IMR-90 (cell line): ENCODE data around the gene CNP.

ENCODE experiments used
- POLR2A ChIP-seq: IDR thresholded peaks from 2 replicates; pipeline ENCODE4 v1.6.1; 2012; ENCODE audit warnings: mild to moderate bottlenecking, low read depth, low read length
- RFX5 ChIP-seq: IDR thresholded peaks from 2 replicates; pipeline ENCODE4 v1.8.0; 2012; ENCODE audit warnings: low read depth, mild to moderate bottlenecking, low read length, moderate library complexity
- TF ChIP-seq, protein P1 (sequence below): conservative IDR thresholded peaks from 2 replicates; pipeline ENCODE4 v1.5.1; 2012; ENCODE audit warnings: mild to moderate bottlenecking, low read depth, low read length, improper control_type of control experiment

DNA sequence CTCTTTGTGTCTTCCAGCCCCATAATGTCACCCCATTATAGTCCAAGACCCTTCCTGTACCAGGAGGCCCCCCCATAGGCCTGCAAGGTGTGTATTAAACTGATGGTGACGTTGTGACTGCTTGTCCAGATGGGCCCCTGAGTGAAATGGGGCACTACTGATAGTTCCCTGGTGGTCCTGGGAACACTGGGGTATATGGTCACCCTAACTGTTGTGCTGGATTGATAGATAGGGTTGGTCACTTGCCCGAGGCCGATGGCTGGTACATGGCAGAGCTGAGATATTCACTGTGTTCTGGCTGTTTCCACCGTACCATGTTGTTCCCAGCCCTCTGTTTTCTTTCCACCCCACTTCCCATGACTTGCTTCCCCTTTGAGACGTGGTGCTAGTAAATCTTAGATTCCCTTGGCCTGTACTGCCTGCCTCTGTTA is 4.3 kb downstream of the CNP start:
- TF ChIP-seq, protein P1, sequence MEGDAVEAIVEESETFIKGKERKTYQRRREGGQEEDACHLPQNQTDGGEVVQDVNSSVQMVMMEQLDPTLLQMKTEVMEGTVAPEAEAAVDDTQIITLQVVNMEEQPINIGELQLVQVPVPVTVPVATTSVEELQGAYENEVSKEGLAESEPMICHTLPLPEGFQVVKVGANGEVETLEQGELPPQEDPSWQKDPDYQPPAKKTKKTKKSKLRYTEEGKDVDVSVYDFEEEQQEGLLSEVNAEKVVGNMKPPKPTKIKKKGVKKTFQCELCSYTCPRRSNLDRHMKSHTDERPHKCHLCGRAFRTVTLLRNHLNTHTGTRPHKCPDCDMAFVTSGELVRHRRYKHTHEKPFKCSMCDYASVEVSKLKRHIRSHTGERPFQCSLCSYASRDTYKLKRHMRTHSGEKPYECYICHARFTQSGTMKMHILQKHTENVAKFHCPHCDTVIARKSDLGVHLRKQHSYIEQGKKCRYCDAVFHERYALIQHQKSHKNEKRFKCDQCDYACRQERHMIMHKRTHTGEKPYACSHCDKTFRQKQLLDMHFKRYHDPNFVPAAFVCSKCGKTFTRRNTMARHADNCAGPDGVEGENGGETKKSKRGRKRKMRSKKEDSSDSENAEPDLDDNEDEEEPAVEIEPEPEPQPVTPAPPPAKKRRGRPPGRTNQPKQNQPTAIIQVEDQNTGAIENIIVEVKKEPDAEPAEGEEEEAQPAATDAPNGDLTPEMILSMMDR = no peak
- no peak for TF ChIP-seq POLR2A
- no peak for TF ChIP-seq RFX5
